ENCODE results near the gene CAMKK2. TPM values are rescaled to one million over a fixed set of nuclear protein-coding genes. Genes with fewer than 3 reads are reported as not detected.

CAMKK2 gene
- total and polyA plus RNA-seq, 9 of the 15 experiments (the other 6 are each of a cell fraction or from before 2014, with no cell fraction given): 4.3 to 32.0 (median 18.2) TPM

GRCh38 chr12:121295116-121295745, 1.3 kb downstream of the CAMKK2 start:
- POLR2A ChIA-PET: interaction anchor here (0.6 to 0.9 kb wide), 6 partner anchors 9 to 130 kb away, joined by 3 to 6 read pairs (median 3); no protein-coding TSS in a partner anchor
- intact Hi-C loops (cut with micrococcal nuclease): no loop called here
- no peak overlapping the region for H2AFZ ChIP-seq (ENCODE audit: low read depth, low read length)

More at GRCh38 chr12:121295116-121295745, 1.3 kb downstream of the CAMKK2 start:
- H3K4me3 ChIP-seq: peak overlapping the region; percentile 88
- WGBS (ENCODE audit: insufficient coverage, low coverage, missing lambda C conversion rate): 32% methylated on average over 7 of the region's 7 CpGs
- H3K27ac ChIP-seq (ENCODE audit: extremely low read depth, low read depth, low read length): peak overlapping the region; percentile 87; the same call in 2 of the 3 replicates
- TF ChIP-seq PRPF4 (IDR thresholded peaks at IDR 0.05; ENCODE audit: insufficient read depth, low read depth, low read length, poor library complexity, severe bottlenecking): no peak
- no peak for TF ChIP-seq ZBTB1 (CRISPR knock-in tag; IDR thresholded peaks at IDR 0.05; ENCODE audit: borderline replicate concordance, low read depth)
- TF ChIP-seq ZNF551 (CRISPR knock-in tag; IDR thresholded peaks at IDR 0.05): no peak
- TF ChIP-seq U2AF2 (optimal IDR thresholded peaks at IDR 0.05; ENCODE audit: low read depth, low read length): no peak
- no peak for TF ChIP-seq ZNF707 (CRISPR knock-in tag; conservative IDR thresholded peaks at IDR 0.05)
- TF ChIP-seq ZNF134 (CRISPR knock-in tag; conservative IDR thresholded peaks at IDR 0.05): no peak
- no peak for TF ChIP-seq AFF4 (CRISPR knock-in tag; IDR thresholded peaks at IDR 0.05)
- no peak for TF ChIP-seq ZKSCAN3 (CRISPR knock-in tag; IDR thresholded peaks at IDR 0.05)
- TF ChIP-seq NFATC3 (IDR thresholded peaks at IDR 0.05): no peak
- no peak for TF ChIP-seq RFX5 (IDR thresholded peaks at IDR 0.05; ENCODE audit: low read depth, low read length)
- TF ChIP-seq ARID3A (IDR thresholded peaks at IDR 0.05; ENCODE audit: borderline replicate concordance, low read depth, low read length): no peak
- TF ChIP-seq, protein P1, sequence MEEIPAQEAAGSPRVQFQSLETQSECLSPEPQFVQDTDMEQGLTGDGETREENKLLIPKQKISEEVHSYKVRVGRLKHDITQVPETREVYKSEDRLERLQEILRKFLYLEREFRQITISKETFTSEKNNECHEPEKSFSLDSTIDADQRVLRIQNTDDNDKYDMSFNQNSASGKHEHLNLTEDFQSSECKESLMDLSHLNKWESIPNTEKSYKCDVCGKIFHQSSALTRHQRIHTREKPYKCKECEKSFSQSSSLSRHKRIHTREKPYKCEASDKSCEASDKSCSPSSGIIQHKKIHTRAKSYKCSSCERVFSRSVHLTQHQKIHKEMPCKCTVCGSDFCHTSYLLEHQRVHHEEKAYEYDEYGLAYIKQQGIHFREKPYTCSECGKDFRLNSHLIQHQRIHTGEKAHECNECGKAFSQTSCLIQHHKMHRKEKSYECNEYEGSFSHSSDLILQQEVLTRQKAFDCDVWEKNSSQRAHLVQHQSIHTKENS (CRISPR knock-in tag; IDR thresholded peaks at IDR 0.05): no peak
- no peak for TF ChIP-seq NRF1 (conservative IDR thresholded peaks at IDR 0.05 in 1 of 2, IDR thresholded peaks at IDR 0.05 in 1 of 2)
- H3K4me2 ChIP-seq (ENCODE audit: insufficient read depth, low read length): peak overlapping the region; percentile 82
- H3K36me3 ChIP-seq (ENCODE audit: control insufficient read depth, insufficient read depth, low read length): peaks cover 23% of the 10 kb centered on the region; the same call in 2 of the 3 replicates
- ATAC-seq (peak; percentile 8), FAIRE-seq (no peak), DNase-seq (ENCODE audit: extremely low read depth in 1 of 4, low spot score in 3 of 4) (peak in 1 of 4 experiments; percentile 29)
- no peaks in the 10 kb centered on the region for H3K9me1 ChIP-seq (ENCODE audit: control insufficient read depth, insufficient read depth, low read length)
- CTCF ChIA-PET (ENCODE audit: low intra/inter-chr PET ratio): no interaction called here
- no peaks in the 10 kb centered on the region; the same call in 1 of the 2 replicates for H4K20me1 ChIP-seq (replicated peaks; ENCODE audit: control insufficient read depth, insufficient read depth, low read length)
- H3K9me3 ChIP-seq (replicated peaks; ENCODE audit: control insufficient read depth, insufficient read depth, low read depth, low read length): no peaks in the 10 kb centered on the region
- H3K9ac ChIP-seq (ENCODE audit: insufficient read depth in 1 of 2, low read depth in 2 of 2, low read length in 2 of 2): peak overlapping the region; percentile 75 to 99
- no TSS peak for BruUV-seq (replicated peaks)
- H3K79me2 ChIP-seq (ENCODE audit: control insufficient read depth, insufficient read depth, low read length): peaks cover 38% of the 10 kb centered on the region
- H3K4me1 ChIP-seq (replicated peaks in 1 of 2; ENCODE audit: control insufficient read depth in 2 of 2, insufficient read depth in 2 of 2, low read length in 2 of 2): peaks cover 11 to 22% of the 10 kb centered on the region in 2 experiments; a peak in 4 of 5 replicates
- no peaks in the 10 kb centered on the region for H3K27me3 ChIP-seq (ENCODE audit: control insufficient read depth in 2 of 2, insufficient read depth in 2 of 2, low read length in 2 of 2)
- in situ Hi-C loops (cut with MboI): no loop called here

Data from K562 (cell line).